ENCODE measurements around the gene TMEM89. TPM values are rescaled to one million over a fixed set of nuclear protein-coding genes. Genes with fewer than 3 reads are reported as not detected.

Gene TMEM89
- total RNA-seq, 1 experiment from 2014 or later = not detected

DNA sequence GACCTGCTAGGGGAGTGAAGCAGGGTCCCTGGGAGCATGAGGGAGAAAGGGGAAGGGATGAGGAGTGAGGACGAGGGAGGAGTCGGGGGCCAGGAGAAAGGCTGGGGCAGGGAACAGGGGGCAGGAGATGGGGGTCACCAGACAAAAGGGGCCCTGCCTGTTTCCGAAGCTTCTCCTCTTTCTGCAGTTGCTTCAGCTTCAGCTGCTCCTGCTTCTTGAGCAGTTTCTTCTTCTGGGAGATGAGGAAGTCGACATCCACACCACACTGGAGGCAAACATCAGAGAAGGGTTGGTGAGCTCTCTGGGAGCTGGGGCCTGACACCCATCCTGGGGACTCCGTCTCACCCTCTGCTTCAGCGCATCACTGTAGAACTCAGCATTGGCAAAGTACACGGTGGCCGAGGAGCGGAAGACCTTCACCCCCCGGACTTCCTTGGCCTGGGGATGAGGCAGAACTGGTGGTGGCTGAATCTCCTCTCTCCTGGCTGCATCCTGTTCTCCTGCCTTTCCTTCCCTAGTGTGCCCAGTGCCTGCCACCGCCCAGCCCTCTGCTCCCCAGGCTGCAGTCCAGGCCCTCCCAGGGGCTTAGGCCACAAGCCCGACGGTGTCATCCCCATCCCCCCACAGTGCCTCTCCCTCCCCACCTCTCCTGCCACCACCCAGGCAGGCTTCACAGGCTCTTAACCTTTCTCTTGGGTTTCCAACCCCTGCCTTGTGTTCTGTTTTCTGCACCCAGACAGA lies 6.9 kb upstream of the TMEM89 start:
- DNase-seq (ENCODE audit: low read depth, low spot score) = no peak
- in situ Hi-C loops (cut with HindIII; ENCODE audit: low pct_unique_long_range_greater_than_20kb, low sequenced_read_pairs) = no loop called here

DNA sequence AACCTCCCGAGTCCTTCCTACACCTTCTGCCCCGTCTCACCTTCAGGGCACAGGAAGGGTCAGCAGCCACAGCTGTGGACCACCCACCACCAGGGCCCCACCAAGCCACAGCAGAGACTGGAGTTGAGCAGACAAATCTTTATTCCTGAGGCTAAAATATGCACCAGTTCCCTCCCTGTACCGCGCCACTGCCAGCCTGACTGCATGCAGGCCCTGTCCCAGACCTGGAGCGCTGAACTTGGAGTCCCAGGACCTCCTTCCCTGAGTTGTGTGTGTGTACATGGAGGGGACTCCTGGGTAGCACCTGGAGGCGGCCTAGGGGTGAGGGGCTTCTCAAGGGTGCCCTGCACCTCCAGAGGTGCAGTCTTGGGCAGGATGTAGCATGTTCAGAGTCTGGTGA lies 4.0 kb upstream of the TMEM89 start:
- DNase-seq (ENCODE audit: low read depth, low spot score) = no peak
- in situ Hi-C loops (cut with HindIII; ENCODE audit: low pct_unique_long_range_greater_than_20kb, low sequenced_read_pairs) = no loop called here

GRCh38 chr3:48624767-48625166 lies 3.2 kb upstream of the TMEM89 start:
- DNase-seq (ENCODE audit: low read depth, low spot score) = no peak

GRCh38 chr3:48623851-48624547 lies 2.4 kb upstream of the TMEM89 start:
- no peak for DNase-seq (ENCODE audit: low read depth, low spot score)
- in situ Hi-C loops (cut with HindIII; ENCODE audit: low pct_unique_long_range_greater_than_20kb, low sequenced_read_pairs) = no loop called here

More at GRCh38 chr3:48624767-48625166, 3.2 kb upstream of the TMEM89 start:
- in situ Hi-C loops (cut with HindIII; ENCODE audit: low pct_unique_long_range_greater_than_20kb, low sequenced_read_pairs) = no loop called here

DNA sequence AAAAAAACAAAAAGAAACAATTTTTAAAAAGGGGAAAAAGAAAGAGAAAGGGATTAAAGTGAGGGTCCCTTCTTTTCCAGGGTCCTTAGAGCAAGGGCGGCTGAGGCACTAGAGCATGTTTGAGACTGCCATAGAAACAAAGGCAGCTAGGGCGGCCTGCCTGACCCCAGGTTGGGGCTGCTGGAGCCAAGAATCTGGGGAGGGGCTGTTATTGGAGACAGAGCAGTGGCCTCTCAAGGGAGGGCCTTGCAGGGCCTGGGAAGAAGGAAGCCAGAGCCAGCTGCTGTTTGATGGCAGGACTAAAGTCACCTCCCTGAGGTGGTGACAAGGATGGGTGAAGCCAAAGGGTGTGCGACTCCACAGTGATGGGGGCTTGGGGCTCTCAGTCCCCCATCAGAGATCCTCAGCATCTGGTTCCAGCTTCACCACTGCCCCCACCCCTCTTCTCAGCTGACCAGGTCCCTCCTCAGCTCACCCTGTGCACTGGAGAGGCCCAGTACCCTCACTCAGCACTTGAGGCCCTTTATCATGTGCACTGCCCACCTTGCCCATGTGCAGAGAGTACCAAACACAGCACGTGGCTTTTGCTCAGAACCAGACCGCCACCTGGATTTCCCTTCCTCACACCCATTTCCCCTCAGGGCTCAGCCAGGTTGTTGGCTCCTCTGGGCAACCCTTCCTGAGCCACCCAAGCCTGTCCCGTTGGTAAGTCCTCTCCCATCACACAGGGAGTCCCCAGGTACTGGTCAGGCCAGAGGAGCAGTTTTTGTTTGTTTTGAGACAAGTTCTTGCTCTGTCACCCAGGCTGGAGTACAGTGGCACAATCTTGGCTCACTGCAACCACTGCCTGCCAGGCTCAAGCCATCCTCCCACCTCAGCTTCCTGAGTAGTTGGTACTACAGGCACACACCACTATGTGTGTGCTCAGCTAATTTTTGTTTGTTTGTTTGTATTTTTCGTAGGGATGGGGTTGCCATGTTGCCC lies 1.7 kb downstream of the TMEM89 start:
- no peak for DNase-seq (ENCODE audit: low read depth, low spot score)
- in situ Hi-C loops (cut with HindIII; ENCODE audit: low pct_unique_long_range_greater_than_20kb, low sequenced_read_pairs) = no loop called here

DNA sequence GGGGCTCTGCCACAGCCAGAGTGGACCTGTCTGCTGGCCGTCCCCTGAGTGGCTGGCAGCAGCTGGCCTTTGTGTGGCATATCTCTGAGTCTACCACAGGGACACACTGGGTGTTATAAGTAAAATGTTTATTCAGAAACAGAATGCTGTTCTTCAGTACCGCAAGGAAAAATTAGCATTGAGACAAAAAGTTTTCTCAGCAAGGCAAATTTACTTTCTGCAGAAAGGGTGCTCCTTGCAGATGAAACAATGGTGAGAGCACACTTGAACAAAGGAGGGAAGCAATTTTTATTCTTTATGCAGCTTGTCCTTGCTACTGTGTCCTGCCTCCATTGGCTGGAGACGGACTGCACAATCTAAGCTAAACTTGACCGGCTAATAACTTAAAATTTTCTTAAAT lies 4.0 kb downstream of the TMEM89 start:
- in situ Hi-C loops (cut with HindIII; ENCODE audit: low pct_unique_long_range_greater_than_20kb, low sequenced_read_pairs) = no loop called here

GRCh38 chr3:48614044-48614443 lies 7.5 kb downstream of the TMEM89 start:
- in situ Hi-C loops (cut with HindIII; ENCODE audit: low pct_unique_long_range_greater_than_20kb, low sequenced_read_pairs) = no loop called here
- DNase-seq (ENCODE audit: low read depth, low spot score) = no peak

More for the DNA sequence above, 4.0 kb downstream of the TMEM89 start:
- no peak for DNase-seq (ENCODE audit: low read depth, low spot score)

- peak; percentile 28 for DNase-seq (ENCODE audit: low read depth, low spot score)
- in situ Hi-C loops (cut with HindIII; ENCODE audit: low pct_unique_long_range_greater_than_20kb, low sequenced_read_pairs) = no loop called here
Observed at GRCh38 chr3:48612309-48612708, 9.3 kb downstream of the TMEM89 start.

GRCh38 chr3:48609088-48610005 lies 12.2 kb downstream of the TMEM89 start, which contains the start of gene UQCRC1:
UQCRC1 (minus strand) TSS chr3:48609646; CDS start chr3:48609620, 26 bp downstream.
- peak; percentile 93 for DNase-seq (ENCODE audit: low read depth, low spot score)
- in situ Hi-C loops (cut with HindIII; ENCODE audit: low pct_unique_long_range_greater_than_20kb, low sequenced_read_pairs) = no loop called here

DNA sequence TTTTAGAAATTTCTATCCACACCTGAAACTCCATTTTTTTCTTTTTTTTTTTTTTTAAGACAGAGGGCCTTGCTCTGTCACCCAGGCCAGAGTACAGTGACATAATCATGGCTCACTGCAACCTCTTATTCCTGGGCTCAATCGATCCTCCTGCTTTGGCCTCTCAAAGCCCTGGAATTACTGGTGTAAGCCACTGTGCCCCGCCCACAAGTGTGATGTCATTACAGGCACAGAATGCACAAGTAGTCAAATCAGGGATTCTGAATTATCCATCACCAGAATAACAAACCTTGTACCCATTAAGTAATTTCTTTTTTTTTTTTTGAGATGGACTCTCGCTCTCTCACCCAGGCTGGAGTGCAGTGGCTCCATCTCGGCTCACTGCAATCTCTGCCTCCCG lies 14.1 kb downstream of the TMEM89 start:
- peak; percentile 43 for DNase-seq (ENCODE audit: low read depth, low spot score)
- in situ Hi-C loops (cut with HindIII; ENCODE audit: low pct_unique_long_range_greater_than_20kb, low sequenced_read_pairs) = no loop called here

- in situ Hi-C loops (cut with HindIII; ENCODE audit: low pct_unique_long_range_greater_than_20kb, low sequenced_read_pairs) = no loop called here
- DNase-seq (ENCODE audit: low read depth, low spot score) = no peak
Observed at GRCh38 chr3:48601622-48601994, 20.0 kb downstream of the TMEM89 start.

DNA sequence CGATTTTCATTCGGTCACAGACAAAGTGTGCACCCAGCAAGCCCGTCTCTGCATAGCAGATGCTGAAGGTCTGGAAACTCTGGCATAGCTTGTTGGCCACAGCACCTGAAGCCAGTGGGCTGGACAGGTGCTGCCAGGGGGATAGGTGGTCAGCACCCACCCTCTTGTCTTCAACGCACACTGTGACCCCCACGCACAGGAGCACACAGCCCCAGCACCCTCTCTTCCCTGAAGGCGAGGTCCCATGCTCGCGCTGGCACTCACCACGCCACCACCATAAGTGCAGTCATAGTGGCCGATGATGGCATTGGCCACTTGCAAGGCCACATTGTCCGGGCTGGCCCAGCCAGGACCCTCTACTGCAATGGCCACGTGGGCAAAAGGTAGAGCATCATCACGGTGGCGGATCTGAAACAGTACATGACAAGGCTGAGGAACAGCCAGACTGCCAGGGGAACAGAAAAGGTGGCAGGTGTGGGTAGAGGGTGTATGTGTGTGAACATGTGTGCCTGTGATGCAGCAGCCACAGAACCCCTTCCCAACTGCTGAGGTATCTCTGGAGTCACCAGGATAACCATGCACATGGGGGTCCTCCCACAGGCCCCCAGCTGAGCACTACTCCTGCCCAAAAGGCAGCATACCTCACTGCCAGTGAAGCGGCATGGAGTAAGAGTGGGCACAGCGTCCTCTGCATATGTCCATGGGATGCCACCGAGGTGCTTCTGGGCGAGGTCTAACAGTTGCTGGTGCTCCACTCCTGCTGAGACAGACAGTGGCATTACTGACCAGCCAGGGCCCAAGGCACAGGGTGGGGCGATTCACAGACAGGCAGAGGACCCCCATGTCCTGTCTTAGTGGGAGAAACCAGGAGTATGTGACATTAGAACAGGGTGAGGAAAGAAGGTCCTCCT lies 20.6 kb downstream of the TMEM89 start:
- in situ Hi-C loops (cut with HindIII; ENCODE audit: low pct_unique_long_range_greater_than_20kb, low sequenced_read_pairs) = no loop called here
- no peak for DNase-seq (ENCODE audit: low read depth, low spot score)

- in situ Hi-C loops (cut with HindIII; ENCODE audit: low pct_unique_long_range_greater_than_20kb, low sequenced_read_pairs) = no loop called here
- no peak for DNase-seq (ENCODE audit: low read depth, low spot score)
Observed at GRCh38 chr3:48599509-48600285, 21.9 kb downstream of the TMEM89 start.

DNA sequence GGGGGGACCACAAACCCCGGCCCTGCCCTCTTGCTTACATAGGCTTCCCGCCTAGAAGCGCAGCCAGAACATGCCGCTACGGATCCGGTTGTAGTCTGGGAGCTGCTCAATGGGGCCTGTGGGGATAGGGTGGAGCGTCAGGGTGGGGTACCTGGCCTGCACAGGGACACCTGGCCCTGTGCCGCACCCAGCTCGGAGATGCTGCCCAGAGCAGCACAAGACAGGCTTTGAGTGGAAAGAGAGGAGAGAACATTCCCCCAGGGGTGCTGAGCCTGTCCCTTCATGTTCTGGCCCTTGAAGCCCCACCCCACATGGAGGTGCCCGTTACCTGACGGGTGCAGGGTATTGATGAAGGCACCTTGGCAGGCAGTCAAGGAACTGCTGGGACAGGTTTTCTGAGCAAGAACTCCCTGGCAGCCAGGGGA lies 22.5 kb downstream of the TMEM89 start:
- in situ Hi-C loops (cut with HindIII; ENCODE audit: low pct_unique_long_range_greater_than_20kb, low sequenced_read_pairs) = no loop called here
- no peak for DNase-seq (ENCODE audit: low read depth, low spot score)

DNA sequence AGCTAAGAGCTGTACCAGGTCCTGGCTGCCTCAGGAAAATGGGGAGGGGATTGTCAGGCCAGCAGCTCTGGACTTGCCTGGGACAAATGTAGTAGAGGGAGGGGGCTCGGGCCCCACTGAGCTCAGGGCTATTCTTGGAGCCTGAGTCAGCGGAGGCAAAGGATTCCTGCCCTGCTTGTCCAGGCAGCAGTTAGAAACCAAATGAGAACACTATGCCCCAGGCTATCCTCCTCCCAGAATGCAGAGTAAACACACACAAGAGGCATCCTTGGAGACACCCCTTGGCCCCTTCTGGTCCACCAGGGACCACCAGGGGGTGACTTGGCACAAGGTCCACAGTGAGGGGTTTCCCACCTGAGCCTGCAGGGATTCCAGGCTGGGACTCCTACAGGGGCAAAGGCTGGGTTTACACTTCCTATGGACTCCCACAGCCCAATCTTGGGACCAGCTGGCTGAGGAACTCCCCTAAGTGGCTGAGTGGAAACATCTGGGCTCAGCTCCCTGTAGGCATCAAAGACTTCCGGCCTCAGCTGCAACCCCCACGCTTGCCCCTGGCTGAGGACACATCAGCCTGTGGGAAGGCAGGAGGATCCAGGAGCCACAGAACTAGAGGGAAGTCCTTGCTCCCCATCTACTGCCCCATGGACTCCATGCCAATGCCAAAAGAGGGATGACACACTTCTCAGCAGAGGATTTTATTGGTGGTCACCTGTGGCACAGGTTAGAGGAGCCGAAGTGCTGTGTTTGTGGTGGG lies 23.1 kb downstream of the TMEM89 start:
- in situ Hi-C loops (cut with HindIII; ENCODE audit: low pct_unique_long_range_greater_than_20kb, low sequenced_read_pairs) = no loop called here
- no peak for DNase-seq (ENCODE audit: low read depth, low spot score)
